CD4-positive, alpha-beta T cell treated with Interleukin-4 for 1 hour (primary cell): Measurements from ENCODE around the gene HPCA.

ENCODE experiments used
- DNase-seq, 2 donors: peaks; one replicate each; pipeline ENCODE4 v3.0.0-alpha.2; 2020 to 2022

Gene HPCA

DNA sequence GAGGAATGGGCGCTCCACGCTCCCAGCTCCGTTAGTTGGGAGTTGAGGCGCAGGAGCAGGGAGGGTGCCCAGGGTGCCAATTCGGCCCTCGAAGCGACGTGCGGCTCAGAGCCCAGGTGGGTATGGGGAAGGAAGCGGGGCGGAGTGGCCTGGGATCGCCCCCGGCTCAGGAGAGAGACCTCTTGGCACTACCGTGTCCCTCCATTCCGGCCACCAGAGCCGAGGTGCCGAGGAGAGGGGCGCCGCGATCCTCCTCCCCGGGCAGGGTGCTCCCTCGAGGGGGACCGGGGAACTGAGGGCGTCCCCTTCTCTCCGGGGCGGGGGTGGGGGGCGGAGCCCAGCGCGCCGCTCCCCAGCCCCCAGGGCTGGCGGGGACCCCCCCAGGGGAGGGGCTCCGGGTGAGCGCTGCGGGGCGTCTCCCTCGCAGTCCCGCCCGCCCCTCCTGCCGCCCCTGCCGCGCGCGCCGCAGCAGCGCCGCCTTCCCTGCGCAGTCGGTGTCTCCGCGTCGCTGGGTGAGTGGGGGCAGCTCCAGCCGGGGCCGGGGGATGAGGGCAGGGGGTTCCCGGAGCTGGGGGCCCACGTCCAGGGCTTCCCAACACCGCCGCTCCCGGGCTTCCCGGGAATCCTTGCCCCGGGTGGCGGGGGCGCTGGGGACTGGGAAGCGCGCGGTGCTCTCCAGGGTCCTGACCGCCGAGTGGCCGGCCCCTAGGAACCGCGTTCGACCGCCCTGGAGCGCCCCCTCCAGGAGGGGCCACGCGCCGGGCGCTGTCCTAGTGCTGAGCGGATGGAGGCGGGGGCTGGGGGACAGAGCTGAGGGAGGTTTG lies at the start of gene HPCA:
HPCA (plus strand) TSS at position 488 of the 824 bp plus-strand sequence. CDS start 2,408 bp downstream, outside the sequence.
- DNase-seq, result no peak

GRCh38 chr1:32848354-32849063 lies 37.8 kb upstream of the HPCA start:
- no peak for DNase-seq

DNA sequence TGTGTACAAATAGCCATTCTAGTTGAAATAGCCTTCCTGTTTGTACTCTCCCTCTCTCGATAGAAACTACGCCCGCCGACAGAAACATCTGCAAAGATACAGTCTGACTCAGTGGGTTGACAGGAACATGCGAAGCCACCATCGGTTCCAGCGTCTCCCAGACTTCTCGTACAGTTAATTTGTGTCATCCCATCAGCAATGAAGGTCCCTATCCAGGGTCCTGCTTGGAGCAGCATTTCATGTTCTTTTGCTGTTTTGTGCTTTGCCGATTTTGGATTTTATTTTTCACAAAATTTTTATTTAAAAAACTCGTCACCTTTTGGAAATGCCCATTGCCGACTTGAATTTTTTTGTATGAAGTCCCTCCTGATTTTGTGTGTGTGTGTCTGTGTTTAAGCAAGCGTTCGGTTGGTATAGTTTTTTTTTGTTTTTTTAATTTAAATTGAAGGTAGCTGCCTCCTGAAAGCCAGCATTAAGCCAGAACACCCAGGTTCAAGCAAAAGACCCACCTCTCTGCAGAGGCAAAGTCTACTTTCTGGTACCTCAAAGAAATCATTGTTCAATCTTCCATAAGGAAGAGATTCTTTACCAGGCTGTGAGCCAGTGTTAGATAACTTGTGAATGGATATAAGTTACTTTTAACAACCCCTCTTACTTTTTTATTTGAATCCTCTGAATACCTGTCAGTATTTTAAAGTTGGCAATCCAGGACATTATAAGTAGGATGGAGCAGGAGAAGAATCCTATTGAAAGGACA lies 30.3 kb upstream of the HPCA start:
- no peak for DNase-seq

DNA sequence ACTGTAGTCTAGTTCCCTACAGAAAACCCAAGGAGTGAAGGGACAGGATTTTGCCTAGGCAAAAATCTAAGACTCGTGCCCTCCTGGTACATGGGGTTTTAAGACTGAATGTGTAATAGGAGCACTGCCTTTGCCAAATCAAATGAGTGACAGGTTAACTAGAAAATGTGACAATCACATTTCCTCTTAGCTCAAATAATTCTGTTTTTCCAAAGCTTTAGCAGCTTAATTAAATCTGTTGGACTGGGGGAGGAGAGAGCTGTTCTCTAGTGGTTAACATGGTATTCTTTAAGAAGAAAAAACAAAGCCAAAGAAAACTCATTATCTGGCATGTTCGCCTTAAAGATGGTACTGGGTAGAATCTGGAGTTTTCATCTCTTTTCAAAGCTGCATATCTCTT lies 28.2 kb upstream of the HPCA start:
- DNase-seq, result no peak

- DNase-seq, result no peak
Observed at GRCh38 chr1:32858791-32859190, 27.5 kb upstream of the HPCA start.

DNA sequence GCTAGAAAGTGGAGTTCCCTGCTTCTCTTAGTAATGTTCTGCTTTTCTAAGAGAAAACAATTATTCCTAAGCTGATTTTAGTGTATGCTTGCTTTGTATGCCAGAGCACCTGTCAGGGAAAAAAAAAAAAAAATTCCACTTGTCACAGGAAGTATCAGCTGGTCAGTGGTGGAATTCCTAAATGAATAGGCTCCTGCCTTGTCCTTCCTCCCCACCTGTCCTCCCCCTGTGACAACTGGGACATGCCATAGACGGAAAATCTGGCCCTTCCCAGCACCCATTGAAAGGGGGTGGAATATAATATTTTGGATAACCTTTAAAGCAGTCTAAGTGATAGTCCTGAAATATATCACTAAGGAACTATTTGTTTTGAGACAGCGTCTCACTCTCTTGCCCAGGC lies 26.4 kb upstream of the HPCA start:
- no peak for DNase-seq

DNA sequence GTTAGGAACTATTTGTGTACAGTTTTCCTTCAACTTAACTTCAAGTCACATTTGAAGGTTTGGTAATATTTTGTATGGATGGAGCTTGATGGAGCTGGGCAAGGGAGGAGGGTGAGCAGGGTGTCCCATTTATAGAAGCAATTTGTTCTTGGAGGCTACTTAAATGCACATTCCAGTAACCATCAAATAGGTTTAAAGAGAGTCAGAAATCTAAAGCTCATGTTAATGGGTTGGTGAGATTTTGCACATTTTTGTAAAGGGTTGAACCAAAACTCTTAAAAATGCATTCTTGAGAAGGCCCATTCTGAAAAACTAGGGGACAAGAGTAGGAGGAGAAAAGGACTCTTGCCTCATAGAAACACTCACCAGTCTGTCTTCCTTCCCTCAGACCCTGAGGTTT lies 25.7 kb upstream of the HPCA start:
- DNase-seq, result no peak

DNA sequence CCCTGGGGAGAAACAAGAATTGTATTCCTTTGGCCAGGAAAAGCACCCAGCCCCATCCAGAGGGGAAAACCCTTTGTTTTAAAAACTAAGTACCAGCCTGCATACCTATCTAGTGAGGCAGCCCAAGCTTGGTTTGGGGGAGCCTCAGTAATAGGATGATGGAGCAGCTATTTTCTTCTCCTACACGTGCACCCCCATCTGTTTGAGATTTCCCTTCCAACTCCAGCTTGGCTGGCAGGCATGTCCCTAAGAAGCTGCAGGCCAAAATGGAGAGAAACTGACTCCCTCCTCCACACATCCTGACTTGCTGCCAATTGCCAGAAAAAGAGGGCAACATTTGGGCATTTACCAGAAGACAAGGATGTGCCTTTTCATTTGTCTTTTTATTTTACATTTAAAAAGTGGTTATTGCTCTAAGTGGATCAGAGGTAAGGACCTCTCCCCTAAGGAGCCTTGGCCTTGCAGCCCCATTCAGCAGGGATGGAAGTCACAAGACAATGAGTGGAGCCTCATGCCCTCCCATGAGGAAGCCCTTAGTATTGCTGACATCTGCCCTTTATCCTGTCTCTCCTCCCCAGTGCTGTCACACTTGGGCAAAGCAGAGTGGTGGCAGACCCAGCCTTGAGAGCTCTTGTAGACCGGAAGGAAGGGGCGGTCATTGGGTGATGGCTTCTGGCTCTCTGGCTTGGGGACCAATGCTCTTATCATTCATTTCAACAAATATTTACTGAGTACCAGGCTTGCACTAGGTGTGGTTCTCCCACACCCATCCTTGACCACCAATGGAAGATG lies 24.2 kb upstream of the HPCA start:
- DNase-seq, result no peak

- DNase-seq, result no peak
Observed at GRCh38 chr1:32863218-32863880, 22.9 kb upstream of the HPCA start.

- DNase-seq, result no peak
Observed at GRCh38 chr1:32863881-32864245, 22.4 kb upstream of the HPCA start.

DNA sequence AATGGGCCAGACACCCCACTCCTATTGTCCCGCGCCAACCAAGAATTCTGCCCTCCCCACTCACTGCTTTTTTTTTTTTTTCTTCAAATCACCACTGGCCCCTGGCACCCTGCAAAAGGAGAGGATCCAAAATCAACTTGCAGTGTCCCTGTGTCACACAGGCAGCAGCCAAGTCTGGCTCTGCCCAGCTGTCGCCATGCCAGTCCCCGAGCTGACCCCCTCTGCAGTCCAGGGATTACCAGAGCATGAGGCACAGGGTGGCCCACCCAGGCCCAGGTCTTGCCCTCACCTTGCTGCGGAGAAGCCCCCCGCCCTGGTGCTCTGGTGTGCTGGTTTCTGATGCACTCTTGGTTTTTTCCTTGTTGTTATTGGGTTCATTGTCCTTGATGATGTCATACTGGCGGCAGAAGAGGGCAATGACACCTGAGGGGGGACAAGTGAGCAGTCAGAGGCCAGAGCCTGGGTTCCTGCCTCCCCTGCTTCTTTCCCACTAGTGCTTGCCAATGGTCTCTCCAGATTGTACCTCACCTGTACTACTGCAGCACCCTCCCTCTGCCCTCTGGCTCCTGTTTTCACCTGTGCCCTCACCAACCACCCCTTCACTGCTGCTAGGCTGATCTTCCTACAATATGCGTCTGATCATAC lies 21.8 kb upstream of the HPCA start:
- DNase-seq, result no peak

DNA sequence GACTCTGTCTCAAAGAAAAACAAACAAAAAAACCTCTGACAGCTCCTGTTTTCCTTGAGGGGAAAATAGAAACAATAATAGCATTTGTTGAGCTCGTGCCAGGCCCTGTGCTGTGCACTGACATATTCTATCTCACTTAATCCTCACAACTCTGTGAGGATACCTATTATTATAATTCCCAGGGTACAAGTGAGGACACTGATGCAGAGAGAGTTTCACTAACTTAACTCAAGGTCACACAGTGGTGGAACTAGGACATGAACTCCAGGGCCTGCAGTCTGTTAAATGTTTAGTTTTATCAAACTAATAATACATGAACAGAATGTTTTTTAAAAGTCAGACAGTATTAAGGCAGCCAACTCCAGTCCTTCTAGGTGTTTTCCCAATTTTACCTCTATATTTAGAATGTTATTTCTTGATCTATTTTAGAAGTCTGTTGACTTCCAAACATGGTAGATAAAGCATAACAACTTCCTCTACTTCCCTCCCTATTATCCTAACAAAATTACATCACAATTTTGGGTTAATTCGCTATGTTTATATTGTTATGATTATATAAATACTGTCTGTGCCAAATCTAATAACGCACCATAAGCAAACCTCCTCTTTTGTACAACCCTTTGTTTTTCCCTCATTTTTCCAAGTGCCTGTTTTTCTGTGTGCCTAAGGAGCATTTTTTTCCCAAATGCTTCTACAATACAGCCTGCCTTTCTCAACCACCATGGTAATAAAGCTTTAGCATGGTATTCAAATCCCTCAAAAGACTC lies 20.5 kb upstream of the HPCA start:
- no peak for DNase-seq

DNA sequence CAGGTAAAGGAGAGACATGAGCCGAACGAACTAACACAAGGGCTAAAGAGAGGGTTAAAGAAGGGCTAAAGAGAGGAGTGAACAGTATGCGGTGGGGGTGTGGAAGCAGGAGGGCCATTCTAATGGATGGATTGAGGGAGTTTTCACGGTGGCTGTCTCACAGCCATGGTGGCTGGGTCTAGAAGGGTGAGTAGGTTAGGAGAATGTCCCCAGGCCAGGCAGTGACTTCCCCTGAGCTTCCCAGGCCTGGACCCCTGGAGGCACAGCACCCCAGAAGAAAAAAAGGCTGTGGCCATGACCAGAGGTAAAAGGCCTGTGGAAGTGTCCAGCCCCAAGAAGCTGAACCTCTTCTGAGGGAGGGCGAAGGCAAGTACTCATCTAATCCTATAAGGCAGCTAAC lies 19.1 kb upstream of the HPCA start:
- no peak for DNase-seq

DNA sequence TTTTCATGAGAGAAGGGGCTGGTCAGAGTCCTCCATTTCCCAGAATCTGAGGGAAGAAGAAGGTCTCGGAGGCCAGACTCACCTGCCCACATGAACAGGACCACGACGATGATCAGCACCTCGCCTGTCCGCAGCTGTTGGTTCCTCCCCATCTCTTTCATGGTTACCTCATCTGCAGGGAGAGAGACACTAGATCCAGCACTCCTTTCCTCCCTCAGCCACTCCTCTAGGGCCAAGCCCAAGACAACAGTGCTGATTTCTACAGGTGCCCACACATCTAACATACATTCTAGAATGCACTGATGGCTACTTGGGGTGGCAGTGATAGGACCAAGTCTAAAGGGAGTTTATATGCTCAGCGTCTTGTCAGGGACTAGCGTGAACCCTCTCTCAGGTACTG lies 18.6 kb upstream of the HPCA start:
- DNase-seq, result no peak

GRCh38 chr1:32868085-32868484 lies 18.2 kb upstream of the HPCA start:
- no peak for DNase-seq

GRCh38 chr1:32868806-32869455 lies 17.4 kb upstream of the HPCA start:
- no peak for DNase-seq

DNA sequence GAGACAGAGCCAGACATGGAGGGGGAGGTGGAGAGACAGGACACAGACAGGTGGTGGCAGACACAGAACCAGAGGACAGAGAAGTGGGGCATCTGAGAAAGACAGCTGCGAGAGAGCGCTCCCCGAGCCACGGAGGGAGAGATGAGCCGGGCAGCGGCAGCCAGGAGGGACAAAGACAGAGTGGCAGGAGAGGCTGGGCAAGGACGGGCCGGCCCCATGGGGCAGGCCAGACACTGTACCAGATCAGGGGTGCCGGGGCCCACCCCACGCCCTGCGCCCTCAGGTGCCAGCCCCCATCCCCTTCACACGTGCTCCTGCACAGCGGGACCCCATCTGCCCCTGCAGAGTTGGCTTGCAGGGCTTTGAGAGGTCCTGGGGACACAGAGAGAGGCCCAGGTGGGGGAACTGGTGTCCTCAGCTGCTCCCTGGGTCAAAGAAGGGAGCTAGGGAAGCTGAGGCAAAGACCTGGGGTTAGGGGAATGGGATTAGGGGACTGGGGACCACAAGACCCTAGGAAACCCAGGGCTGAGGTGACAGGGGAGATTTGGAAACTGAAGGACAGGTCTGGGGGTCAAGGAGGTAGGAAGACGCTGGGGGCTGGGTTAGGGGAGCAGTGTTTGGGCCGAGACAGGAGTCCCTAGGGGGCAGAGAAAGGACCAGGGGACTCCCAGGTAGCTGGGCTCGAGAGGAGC lies 16.2 kb upstream of the HPCA start:
- no peak for DNase-seq

DNA sequence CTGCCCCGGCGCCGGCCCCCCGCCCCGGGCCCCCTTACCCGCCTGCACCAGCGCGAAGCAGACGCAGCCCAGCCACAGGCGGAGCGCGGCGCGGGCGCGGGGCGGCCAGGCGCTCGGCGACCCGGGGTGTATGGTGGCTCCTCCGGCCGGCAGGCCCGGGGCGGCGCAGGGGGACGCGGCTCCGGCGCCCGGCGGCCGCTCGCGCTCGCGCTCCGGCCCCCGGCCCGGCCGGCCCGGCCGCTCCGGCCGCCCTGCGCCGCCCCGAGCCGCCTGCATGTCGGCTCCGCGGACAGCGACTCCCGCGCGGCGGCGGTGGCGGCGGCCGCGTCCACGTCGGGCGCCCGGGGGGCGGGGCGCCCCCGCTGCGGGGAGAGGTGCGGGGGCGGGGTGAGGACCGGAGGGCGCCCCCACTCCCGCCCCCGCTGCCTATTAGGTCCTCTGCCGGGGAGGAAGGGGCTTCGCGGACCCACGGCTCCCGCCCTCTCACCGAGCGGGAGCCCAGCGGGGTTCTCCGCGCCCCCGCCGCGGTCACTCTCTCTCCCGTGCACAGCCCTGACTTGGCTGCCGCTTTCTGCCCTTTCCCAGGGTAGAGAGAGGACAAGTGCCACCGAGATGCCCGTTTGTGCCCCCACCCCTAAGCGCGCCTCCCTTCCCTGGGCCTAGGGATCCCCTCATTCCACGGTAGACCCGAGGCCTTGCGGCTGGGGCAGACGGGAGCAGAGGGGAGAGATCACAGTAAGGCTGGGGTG lies 15.5 kb upstream of the HPCA start, which contains the start of gene FNDC5:
FNDC5 (minus strand) TSS at position 298 of the 749 bp plus-strand sequence.
- no peak for DNase-seq
